BJ (cell line): ENCODE measurements around the gene STARD10. TPM values are rescaled to one million over a fixed set of nuclear protein-coding genes. Genes with fewer than 3 reads are reported as not detected.

Experiments used
- CTCF ChIA-PET: fragments of 350-600 bp; formaldehyde crosslinking; extraction: SDS; loops from one replicate; lab custom pipeline; 2021; ENCODE audit warnings: antibody characterized with exemption, inconsistent platforms; lab: Yijun Ruan, JAX
- POLR2A ChIA-PET: fragments of 300-600 bp; sonication (Branson Sonifier 250); formaldehyde crosslinking; extraction: SDS; loops from one replicate; lab custom pipeline; 2021; ENCODE audit warnings: antibody characterized with exemption; lab: Charles Lee
- DNase-seq: peaks from one replicate; pipeline ENCODE4 v3.0.0-alpha.2; 2011; ENCODE audit warnings: low read depth
- H3K27me3 ChIP-seq: 2 replicates; pipeline ENCODE4 v1.6.0; 2011; ENCODE audit warnings: low read length; ENCODE audit not compliant: control insufficient read depth, insufficient read depth
- H3K36me3 ChIP-seq: 2 replicates; pipeline ENCODE4 v1.5.1; 2011; ENCODE audit warnings: low read length; ENCODE audit not compliant: control insufficient read depth, insufficient read depth
- H3K4me3 ChIP-seq: 2 replicates; pipeline ENCODE4 v1.5.1; 2011; ENCODE audit warnings: low read depth, mild to moderate bottlenecking, control low read depth, low read length
- polyA minus RNA-seq: library from RNA; depleted of rRNA, polyadenylated mRNA; stranded (reverse); fragments of >200 nt; gene quantifications from 2 replicates; pipeline ENCODE4 v1.2.3, GENCODE V29; 2011; rRNA and poly(A)+ RNA removed
- polyA plus RNA-seq: library from polyadenylated mRNA; depleted of rRNA; stranded (reverse); fragments of >200 nt; gene quantifications from 2 replicates; pipeline ENCODE4 v1.2.3, GENCODE V29; 2011; rRNA removed
- TF ChIP-seq, protein P1 (sequence below): IDR thresholded peaks from 2 replicates; pipeline ENCODE4 v1.5.1; 2011; ENCODE audit warnings: low read depth, mild to moderate bottlenecking, control low read depth, inconsistent platforms, low read length, moderate library complexity; ENCODE audit not compliant: insufficient read depth

STARD10 gene, protein sequence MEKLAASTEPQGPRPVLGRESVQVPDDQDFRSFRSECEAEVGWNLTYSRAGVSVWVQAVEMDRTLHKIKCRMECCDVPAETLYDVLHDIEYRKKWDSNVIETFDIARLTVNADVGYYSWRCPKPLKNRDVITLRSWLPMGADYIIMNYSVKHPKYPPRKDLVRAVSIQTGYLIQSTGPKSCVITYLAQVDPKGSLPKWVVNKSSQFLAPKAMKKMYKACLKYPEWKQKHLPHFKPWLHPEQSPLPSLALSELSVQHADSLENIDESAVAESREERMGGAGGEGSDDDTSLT
- polyA plus RNA-seq (25.4 and 37.1 TPM in 2 replicates), polyA minus RNA-seq (10.8 and 32.9 TPM in 2 replicates)

- TF ChIP-seq, protein P1, sequence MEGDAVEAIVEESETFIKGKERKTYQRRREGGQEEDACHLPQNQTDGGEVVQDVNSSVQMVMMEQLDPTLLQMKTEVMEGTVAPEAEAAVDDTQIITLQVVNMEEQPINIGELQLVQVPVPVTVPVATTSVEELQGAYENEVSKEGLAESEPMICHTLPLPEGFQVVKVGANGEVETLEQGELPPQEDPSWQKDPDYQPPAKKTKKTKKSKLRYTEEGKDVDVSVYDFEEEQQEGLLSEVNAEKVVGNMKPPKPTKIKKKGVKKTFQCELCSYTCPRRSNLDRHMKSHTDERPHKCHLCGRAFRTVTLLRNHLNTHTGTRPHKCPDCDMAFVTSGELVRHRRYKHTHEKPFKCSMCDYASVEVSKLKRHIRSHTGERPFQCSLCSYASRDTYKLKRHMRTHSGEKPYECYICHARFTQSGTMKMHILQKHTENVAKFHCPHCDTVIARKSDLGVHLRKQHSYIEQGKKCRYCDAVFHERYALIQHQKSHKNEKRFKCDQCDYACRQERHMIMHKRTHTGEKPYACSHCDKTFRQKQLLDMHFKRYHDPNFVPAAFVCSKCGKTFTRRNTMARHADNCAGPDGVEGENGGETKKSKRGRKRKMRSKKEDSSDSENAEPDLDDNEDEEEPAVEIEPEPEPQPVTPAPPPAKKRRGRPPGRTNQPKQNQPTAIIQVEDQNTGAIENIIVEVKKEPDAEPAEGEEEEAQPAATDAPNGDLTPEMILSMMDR, result peak; percentile 98
- ChIA-PET POLR2A (no interaction called here), CTCF (interaction anchor here (0.6 to 3.8 kb wide), 38 partner anchors 9 to 384 kb away, joined by 3 to 139 read pairs (median 4); partner anchors contain the start of gene ATG16L2)
Measured at GRCh38 chr11:72793425-72794367, at the start of gene STARD10. TSS of gene STARD10 (minus strand) at chr11:72794047. CDS start at chr11:72781181, 12,866 bp downstream.

GRCh38 chr11:72842653-72843330 lies 48.9 kb upstream of the STARD10 start:
- no peak for DNase-seq
- CTCF ChIA-PET, result interaction anchor here (2.7 kb wide), 1 partner anchor 11 kb away, joined by 10 read pairs; no protein-coding TSS in a partner anchor
- H3K4me3 ChIP-seq, result no peak overlapping the region
- POLR2A ChIA-PET, result no interaction called here
- no peaks in the 10 kb centered on the region for H3K27me3 ChIP-seq
- TF ChIP-seq, protein P1, result no peak
- peaks cover 7% of the 10 kb centered on the region for H3K36me3 ChIP-seq

More at GRCh38 chr11:72793425-72794367, at the start of gene STARD10:
- no peaks in the 10 kb centered on the region for H3K27me3 ChIP-seq
- peak within 1 kb of the TSS; percentile 68 for H3K4me3 ChIP-seq
- H3K36me3 ChIP-seq, result no peaks in the 10 kb centered on the region
- DNase-seq, result peak; percentile 64

GRCh38 chr11:72842126-72842525 lies 48.3 kb upstream of the STARD10 start:
- Histone ChIP-seq H3K4me3 (no peak overlapping the region), H3K27me3 (no peaks in the 10 kb centered on the region), H3K36me3 (peaks cover 10% of the 10 kb centered on the region)
- ChIA-PET CTCF (interaction anchor here (0.6 to 3.6 kb wide), 4 partner anchors 11 to 416 kb away, joined by 3 to 30 read pairs (median 4); partner anchors contain the start of gene FCHSD2), POLR2A (no interaction called here)
- DNase-seq, result no peak
- TF ChIP-seq, protein P1, result no peak

DNA sequence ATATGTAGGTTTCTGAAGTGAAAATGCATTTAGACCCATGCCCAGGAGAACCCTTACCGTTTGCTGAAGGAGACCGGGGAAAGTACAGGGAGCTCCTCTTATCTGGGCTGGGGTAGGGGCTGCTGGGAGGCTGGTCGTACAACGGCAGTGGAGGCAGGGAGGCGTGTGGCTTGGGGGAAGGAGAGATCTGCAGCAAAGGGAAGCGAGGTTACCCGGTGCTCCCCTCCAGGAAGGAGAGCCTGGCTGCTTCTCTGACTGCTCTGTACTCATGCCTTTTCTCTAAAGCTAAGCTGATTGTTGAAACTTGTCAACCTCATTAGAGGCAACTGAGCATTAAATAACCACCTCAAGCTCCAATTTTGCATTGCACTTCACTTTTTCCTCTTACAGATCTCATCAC lies 47.5 kb upstream of the STARD10 start:
- TF ChIP-seq, protein P1, result no peak
- Histone ChIP-seq H3K36me3 (peaks cover 10% of the 10 kb centered on the region), H3K27me3 (no peaks in the 10 kb centered on the region), H3K4me3 (no peak overlapping the region)
- POLR2A ChIA-PET, result interaction anchor here (0.7 kb wide), 1 partner anchor 461 kb away, joined by 15 read pairs; no protein-coding TSS in a partner anchor
- no peak for DNase-seq
- CTCF ChIA-PET, result interaction anchor here (0.6 to 3.6 kb wide), 11 partner anchors 10 to 489 kb away, joined by 3 to 30 read pairs (median 3); partner anchors contain the start of gene FCHSD2
